Pons (tissue), 1 donor: ENCODE data around the gene DCST2.

Source experiments
- DNase-seq: peaks from one replicate; pipeline ENCODE4 v3.0.0-alpha.2; 2016; ENCODE audit warnings: low spot score

DCST2 gene

GRCh38 chr1:155026154-155026553, 7.4 kb downstream of the DCST2 start:
- DNase-seq: no peak

DNA sequence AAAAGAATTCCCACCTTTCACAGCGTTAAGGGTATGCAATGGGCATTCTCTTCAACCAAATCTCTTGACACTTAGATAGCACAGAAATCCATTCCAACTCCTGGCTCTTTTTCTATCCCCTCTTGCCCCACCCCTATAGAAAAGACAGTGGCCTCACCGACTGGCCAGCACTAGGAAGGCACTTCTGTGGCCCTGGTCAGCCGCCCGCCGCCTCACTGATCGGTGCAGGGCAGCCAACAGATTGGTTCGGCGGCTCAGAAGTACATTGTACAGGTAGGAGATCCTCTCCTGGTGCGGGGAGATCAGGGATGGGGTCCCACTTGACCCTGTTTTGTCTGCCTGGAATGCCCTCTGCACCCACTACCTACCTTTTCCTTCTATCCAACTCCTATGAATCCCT, 9.3 kb downstream of the DCST2 start:
- no peak for DNase-seq

GRCh38 chr1:155023627-155024026, 10.0 kb downstream of the DCST2 start:
- DNase-seq: no peak

DNA sequence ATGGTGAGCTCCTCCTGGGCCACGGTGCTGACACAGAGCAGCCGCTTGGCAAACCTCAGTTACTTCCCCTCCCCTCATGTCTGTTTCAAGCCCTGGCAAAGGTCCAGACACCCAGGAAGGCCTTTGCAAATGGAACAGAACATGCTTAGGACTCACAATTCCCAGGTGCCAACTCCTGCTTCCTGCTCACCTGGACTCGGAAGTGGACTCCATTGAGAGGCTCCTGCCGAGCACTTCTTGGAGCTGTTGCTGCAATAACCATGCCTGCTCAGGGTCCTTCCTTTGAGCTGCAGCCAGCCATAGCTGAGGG, 10.7 kb downstream of the DCST2 start:
- no peak for DNase-seq

DNA sequence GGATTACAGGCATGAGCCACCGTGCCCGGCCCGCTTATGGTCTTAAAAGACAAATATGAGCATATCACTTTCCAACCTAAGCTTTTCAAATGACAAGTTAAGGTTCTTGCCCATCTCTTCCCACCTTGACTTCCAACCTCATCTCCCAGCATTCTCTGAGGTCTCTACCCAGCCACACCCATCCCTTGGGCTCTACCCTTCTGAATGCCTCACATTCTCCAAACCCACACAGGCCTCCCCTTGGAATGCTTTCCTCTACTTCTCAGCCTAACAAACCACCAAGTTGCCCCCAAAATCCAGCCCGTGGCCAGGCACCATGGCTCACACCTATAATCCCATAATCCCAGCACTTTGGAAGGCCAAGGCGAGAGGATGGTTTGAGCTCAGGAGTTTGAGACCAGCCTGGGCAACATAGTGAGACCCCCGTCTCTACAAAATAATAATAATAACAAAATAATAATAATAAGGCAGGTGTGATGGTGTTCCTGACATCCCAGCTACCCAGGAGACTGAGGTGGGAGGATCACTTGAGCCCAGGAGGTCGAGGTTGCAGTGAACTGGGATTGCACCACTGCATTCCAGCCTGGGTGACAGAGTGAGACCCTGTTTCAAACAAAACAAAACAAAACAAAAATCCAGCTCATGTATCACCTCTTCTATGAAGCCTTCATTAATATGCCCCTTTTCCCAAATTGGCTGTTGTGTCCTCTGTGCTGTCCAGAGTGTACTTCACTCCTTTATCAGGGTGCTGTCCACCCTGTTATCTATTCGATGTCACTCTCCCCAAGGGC, 11.2 kb downstream of the DCST2 start:
- no peak for DNase-seq

DNA sequence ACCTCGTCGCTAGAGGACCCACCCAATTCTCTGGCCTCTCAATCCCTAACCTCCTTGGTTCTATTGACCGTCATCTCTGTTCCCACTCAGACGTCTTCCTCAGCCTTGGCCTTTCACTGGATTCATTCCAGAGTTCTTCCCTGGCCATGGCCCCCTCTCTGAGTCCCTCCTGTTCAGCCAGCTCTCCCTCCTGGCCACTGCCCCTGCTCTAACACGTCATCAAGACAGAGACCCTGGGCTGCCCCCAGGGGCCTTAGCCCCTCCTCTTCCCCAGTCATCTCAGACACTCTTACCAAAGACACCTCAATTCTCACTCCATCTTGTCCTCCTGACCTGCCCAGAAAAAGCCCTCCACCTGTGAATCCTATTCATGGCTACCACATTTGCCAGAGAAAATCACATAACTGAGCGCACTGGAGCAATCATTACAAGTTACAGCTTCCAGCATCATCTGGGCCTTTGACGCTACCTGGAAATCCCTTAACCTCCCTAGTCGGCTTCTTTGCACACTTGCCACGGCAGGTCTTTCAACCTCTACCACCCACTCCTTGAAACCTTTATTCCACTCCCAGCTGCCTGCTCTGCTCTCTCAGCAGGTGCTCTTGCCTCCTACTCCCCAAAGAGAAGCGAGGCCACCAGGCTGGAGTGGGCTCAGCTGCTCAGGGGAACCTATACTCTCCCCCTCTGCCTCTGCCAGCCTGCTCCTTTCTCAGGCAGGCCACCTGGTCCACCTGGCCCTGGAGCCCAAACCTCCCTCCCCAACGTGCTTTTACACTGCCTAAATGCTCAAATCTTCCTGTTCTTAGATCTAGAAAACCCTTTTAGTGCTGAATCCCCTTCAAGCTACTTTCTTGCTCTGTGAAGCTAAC, 14.0 kb downstream of the DCST2 start:
- DNase-seq: no peak

- DNase-seq: no peak
These were observed 14.8 kb downstream of the DCST2 start for GRCh38 chr1:155018617-155019348.

DNA sequence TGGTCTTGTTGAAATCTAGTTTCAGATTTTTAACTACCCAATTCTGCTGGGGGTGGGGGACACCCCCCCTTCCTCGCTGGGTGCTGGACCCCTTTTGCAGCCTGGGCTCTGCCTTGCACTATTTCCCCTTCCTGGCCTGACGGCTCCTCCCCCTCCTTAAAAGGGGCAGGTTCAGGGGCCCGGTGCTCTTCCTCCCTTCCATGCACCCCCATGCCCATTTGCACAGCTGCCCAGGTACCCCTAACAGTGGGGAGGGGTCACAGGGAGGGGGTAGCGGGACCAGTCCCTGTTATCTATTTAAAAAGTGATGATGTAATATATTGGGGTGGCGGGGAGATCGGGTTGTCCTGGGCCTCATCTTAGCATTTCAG, 15.7 kb downstream of the DCST2 start:
- DNase-seq: no peak

- DNase-seq: peak; percentile 83
These were observed 16.3 kb downstream of the DCST2 start for GRCh38 chr1:155017041-155017945.

DNA sequence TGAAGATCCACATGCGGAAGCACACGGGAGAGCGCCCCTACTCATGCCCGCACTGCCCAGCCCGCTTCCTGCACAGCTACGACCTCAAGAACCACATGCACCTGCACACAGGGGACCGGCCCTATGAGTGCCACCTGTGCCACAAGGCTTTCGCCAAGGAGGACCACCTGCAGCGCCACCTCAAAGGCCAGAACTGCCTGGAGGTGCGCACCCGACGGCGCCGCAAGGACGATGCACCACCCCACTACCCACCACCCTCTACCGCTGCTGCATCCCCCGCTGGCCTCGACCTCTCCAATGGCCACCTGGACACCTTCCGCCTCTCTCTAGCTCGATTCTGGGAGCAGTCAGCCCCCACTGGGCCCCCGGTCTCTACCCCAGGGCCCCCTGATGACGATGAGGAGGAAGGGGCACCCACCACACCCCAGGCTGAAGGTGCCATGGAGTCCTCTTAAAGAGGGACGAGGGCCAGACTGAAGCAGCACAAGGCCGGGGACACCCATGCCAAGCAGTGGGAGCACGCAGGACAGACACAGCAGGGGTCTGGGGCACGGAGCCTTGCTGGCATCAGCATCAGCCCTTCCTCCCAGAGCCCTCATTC, 17.2 kb downstream of the DCST2 start:
- DNase-seq: no peak

GRCh38 chr1:155015527-155016230, 17.9 kb downstream of the DCST2 start:
- DNase-seq: no peak

DNA sequence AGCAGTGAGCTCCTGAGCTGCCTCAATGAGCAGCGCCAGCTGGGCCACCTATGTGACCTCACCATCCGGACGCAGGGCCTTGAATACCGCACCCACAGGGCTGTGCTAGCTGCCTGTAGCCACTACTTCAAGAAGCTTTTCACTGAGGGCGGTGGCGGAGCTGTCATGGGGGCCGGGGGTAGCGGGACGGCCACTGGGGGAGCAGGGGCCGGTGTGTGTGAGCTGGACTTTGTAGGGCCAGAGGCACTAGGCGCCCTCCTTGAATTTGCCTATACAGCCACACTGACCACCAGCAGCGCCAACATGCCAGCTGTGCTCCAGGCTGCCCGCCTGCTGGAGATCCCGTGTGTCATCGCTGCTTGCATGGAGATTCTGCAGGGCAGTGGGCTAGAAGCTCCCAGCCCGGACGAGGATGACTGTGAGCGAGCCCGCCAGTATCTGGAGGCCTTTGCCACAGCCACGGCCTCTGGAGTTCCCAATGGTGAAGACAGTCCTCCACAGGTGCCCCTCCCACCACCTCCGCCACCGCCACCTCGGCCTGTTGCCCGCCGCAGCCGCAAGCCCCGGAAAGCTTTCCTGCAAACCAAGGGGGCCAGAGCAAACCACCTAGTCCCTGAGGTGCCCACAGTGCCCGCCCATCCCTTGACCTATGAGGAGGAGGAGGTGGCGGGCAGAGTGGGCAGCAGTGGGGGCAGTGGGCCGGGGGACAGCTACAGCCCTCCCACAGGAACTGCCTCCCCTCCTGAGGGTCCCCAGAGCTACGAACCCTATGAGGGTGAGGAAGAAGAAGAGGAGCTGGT, 18.7 kb downstream of the DCST2 start:
- no peak for DNase-seq

DNA sequence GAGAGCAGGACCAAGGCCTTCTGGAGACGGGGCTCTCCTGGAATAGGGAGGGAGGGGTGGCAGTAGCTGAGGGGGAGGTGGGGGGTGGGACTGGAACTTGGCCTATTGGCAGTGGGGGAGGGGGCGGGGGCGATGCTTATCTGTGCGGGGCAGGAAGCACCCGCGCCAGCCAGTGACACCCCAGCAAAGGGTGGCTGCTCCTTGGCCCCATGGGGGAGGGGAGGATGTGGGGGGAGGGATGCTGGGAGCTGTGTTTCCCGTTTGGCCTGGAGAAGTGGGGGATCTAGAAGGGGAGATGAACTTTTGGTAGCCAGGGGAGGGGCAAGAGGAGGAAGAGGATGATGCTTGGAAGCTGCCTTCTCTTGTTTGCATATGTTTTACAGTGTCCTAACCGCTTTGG, 19.9 kb downstream of the DCST2 start:
- DNase-seq: no peak

DNA sequence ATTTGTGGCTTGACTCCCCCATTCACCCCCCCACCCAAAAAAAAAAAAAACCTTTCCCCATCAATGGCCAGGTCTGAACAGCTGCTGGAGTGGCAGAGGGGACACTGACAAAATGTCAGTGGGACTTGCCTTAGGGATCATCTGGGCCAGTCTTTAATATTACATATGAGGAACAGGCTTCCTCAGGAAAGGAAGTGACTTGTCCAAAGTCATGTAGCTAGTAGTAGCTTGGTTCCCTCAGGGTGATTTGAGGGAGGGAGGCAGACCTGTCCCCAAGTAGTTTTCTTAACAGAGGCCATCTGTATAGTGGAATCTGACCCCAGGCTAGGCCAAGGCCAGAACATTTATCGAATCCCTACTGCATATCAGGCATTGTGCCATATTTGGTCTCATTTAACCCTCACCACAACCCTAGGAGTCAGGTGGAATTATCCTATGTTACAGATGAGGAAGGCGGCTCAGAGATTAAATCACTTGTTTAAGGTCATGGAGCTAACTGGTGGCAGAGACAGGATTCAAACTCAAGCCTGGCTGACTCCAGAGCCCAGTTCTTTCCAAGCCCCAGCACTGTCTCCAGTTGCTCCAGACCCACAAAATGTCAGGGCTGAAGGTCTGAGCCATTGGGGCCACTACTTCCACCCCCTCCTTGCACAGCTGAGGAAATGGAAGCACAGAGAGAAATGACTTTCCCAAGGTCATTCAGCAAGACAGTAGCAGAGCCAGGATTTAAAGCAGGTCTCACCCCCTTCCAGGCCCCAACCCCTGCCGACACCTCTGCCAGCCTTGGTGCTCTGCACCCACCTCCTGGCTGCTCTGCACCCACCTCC, 20.6 kb downstream of the DCST2 start:
- no peak for DNase-seq

- DNase-seq: peak; percentile 88
These were observed 21.5 kb downstream of the DCST2 start for GRCh38 chr1:155012026-155012546.

GRCh38 chr1:155011437-155012025, 22.1 kb downstream of the DCST2 start:
- no peak for DNase-seq

DNA sequence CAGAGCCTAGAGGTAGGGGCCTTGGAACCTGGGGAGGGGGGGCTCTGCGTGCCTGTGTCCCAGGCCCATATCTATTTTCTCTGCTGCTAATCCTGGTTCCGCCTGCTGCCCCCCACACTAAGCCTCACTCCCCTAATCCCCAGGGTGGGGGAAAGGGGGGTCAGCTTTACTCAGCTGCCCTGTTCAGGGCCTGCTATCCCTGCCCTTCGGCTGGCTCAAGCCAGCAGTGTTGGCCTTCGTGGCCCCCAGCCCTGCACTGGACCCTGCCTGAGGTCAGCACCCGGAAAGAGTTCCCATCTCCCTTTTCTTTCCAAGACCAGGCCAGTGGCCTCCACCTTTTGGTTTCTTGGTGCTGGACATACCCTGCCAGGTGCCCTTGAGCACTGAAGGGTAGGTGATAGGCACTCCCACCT, 22.6 kb downstream of the DCST2 start:
- DNase-seq: no peak

GRCh38 chr1:155010211-155010918, 23.2 kb downstream of the DCST2 start:
- no peak for DNase-seq
